Neutrophil (primary cell): ENCODE results near the gene CITED1.

Experiments
- H3K27ac ChIP-seq: fragments of 200-600 bp; sonication (generic); 2 replicates; pipeline ENCODE4 v1.5.1; 2016; ENCODE audit warnings: mild to moderate bottlenecking, moderate library complexity
- H3K27me3 ChIP-seq: fragments of 200-600 bp; sonication (generic); 2 replicates; pipeline ENCODE4 v1.6.0; 2016; ENCODE audit warnings: mild to moderate bottlenecking
- H3K36me3 ChIP-seq: fragments of 200-600 bp; sonication (generic); 2 replicates; pipeline ENCODE4 v1.5.1; 2017
- H3K4me1 ChIP-seq, 2 experiments: fragments of 200-600 bp in 1 of 2; sonication (generic) in 1 of 2; 1 replicate in 1 of 2; 2 replicates in 1 of 2; pipeline versions ENCODE4 v1.5.1 to v1.6.1; 2013 to 2016; ENCODE audit warnings: low read depth in 1 of 2, low read length in 1 of 2, mild to moderate bottlenecking in 1 of 2, moderate library complexity in 1 of 2; ENCODE audit not compliant: control insufficient read depth in 1 of 2, insufficient read depth in 1 of 2
- H3K4me3 ChIP-seq, 2 experiments: fragments of 200-600 bp in 1 of 2; sonication (generic) in 1 of 2; 1 replicate in 1 of 2; 2 replicates in 1 of 2; pipeline ENCODE4 v1.5.1; 2013 to 2016; ENCODE audit warnings: low read depth in 1 of 2, low read length in 1 of 2, mild to moderate bottlenecking in 1 of 2, moderate library complexity in 1 of 2
- H3K9me3 ChIP-seq: fragments of 200-600 bp; sonication (generic); 2 replicates; pipeline ENCODE4 v1.5.1; 2016
- TF ChIP-seq, protein P1 (sequence below): fragments of 200-600 bp; sonication (generic); IDR thresholded peaks from 2 replicates; pipeline ENCODE4 v1.5.1; 2016; ENCODE audit warnings: antibody characterized with exemption

Gene CITED1

GRCh38 chrX:72255864-72256263, 49.9 kb downstream of the CITED1 start:
- no peaks in the 10 kb centered on the region for H3K4me1 ChIP-seq

DNA sequence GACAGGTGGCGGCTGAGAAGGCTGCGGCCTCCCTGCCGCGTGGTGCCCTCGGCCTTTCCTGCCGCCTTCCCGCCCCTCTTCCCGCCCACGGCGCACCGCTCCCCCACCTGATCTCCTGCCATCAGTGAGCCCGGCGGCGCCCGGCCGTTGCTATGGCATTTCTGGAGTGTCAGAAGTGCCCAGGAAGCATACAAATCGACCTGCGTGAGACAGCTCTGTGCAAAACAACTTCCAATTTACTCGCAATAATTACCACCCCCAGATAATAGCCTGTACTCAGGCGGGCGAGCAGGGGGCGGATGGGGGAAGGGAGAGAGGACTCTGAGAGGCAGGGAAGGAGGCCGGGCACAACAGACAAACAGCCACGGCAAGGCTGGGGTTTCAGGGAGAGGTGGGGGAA, 50.3 kb downstream of the CITED1 start:
- TF ChIP-seq, protein P1, sequence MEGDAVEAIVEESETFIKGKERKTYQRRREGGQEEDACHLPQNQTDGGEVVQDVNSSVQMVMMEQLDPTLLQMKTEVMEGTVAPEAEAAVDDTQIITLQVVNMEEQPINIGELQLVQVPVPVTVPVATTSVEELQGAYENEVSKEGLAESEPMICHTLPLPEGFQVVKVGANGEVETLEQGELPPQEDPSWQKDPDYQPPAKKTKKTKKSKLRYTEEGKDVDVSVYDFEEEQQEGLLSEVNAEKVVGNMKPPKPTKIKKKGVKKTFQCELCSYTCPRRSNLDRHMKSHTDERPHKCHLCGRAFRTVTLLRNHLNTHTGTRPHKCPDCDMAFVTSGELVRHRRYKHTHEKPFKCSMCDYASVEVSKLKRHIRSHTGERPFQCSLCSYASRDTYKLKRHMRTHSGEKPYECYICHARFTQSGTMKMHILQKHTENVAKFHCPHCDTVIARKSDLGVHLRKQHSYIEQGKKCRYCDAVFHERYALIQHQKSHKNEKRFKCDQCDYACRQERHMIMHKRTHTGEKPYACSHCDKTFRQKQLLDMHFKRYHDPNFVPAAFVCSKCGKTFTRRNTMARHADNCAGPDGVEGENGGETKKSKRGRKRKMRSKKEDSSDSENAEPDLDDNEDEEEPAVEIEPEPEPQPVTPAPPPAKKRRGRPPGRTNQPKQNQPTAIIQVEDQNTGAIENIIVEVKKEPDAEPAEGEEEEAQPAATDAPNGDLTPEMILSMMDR = no peak
- no peaks in the 10 kb centered on the region for H3K9me3 ChIP-seq
- no peaks in the 10 kb centered on the region for H3K36me3 ChIP-seq
- H3K4me1 ChIP-seq = no peaks in the 10 kb centered on the region
- no peak overlapping the region for H3K27ac ChIP-seq
- H3K4me3 ChIP-seq = no peak overlapping the region
- H3K27me3 ChIP-seq = peaks cover 51% of the 10 kb centered on the region

More at GRCh38 chrX:72255864-72256263, 49.9 kb downstream of the CITED1 start:
- Histone ChIP-seq H3K36me3 (no peaks in the 10 kb centered on the region), H3K27me3 (peaks cover 51% of the 10 kb centered on the region), H3K27ac (no peak overlapping the region), H3K9me3 (no peaks in the 10 kb centered on the region), H3K4me3 (no peak overlapping the region)
- TF ChIP-seq, protein P1 = no peak

DNA sequence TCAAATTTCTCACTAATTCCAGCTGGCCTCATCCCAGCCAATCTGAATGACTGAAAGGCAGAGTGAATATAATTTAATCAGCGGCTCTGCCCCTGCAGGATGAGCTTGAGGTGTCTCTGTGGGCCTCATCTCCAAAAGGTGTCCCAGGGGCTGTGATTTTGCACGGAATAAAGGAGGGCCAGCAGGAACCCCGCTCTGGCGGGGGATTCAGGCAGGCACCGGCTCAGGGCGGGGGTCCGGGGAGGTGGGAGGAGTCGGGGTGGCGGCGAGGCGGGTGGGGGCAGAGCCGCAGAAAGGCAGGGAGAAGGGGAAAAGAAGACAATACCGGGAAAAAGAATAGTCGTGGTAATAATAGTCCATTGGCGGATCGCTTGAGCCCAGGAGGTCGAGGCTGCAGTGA, 50.9 kb downstream of the CITED1 start:
- Histone ChIP-seq H3K27ac (no peak overlapping the region), H3K4me3 (no peak overlapping the region), H3K9me3 (no peaks in the 10 kb centered on the region), H3K4me1 (no peaks in the 10 kb centered on the region), H3K36me3 (no peaks in the 10 kb centered on the region), H3K27me3 (peaks cover 51% of the 10 kb centered on the region)
- TF ChIP-seq, protein P1 = no peak

GRCh38 chrX:72253686-72254085, 52.0 kb downstream of the CITED1 start:
- Histone ChIP-seq H3K9me3 (no peaks in the 10 kb centered on the region), H3K27me3 (peaks cover 51% of the 10 kb centered on the region), H3K27ac (no peak overlapping the region), H3K4me1 (no peaks in the 10 kb centered on the region), H3K4me3 (no peak overlapping the region), H3K36me3 (no peaks in the 10 kb centered on the region)
- TF ChIP-seq, protein P1 = no peak
